HL-60/S4 treated with retinoic acid at 250 ng/mL for 4 days and 3 days (cell line): ENCODE results near the gene SLC1A3.

Source experiments
- in situ Hi-C: fragments of 300-500 bp; cut with MboI; formaldehyde crosslinking; loops from 2 replicates; pipeline ENCODE4 v1.7.0; 2022; ENCODE audit warnings: low sequenced_read_pairs

Gene SLC1A3

DNA sequence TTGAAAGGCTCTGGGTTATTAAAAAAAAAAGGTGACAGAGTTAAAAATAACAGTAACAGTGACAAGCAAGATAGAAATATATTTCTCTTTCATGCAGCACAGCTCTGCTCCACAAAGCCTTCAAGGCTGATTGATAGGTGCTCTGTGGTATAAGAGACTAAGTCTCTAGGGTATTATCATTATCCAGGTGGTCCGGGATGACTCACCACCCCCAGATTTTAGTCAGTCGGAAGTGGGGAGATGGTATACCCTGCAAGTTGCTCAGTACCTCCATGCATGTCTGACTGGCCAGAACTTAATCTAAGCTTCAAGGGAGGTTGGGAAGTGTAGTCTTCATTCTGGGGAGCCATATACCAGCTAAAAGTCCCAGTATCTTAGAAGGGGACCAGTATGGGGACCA, 76.1 kb downstream of the SLC1A3 start:
- in situ Hi-C loops: no loop called here

DNA sequence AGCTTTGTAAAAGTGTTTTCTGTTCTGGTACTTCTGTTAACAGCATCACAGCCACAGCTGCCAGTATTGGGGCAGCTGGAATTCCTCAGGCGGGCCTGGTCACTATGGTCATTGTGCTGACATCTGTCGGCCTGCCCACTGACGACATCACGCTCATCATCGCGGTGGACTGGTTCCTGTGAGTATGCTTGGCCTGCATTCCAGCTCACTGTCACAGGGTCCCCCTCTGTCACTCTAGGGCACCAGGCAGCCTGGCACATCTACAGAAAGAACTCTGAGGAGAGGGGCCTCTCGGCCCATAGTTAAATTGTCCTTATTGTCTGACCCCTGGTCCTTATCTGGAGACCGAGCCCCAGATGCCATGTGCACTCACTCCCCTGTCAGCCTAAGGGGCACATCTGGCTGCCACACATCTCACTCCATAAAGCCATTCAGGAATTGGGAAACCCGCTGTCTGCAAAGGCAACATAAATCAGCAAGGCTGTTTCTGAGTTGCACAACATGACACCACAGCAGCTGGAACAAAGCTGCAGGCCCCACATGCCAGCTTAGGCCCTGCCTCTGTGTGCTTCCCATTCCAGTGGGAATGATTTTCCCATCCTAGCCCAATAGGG, 77.5 kb downstream of the SLC1A3 start:
- in situ Hi-C loops: no loop called here

DNA sequence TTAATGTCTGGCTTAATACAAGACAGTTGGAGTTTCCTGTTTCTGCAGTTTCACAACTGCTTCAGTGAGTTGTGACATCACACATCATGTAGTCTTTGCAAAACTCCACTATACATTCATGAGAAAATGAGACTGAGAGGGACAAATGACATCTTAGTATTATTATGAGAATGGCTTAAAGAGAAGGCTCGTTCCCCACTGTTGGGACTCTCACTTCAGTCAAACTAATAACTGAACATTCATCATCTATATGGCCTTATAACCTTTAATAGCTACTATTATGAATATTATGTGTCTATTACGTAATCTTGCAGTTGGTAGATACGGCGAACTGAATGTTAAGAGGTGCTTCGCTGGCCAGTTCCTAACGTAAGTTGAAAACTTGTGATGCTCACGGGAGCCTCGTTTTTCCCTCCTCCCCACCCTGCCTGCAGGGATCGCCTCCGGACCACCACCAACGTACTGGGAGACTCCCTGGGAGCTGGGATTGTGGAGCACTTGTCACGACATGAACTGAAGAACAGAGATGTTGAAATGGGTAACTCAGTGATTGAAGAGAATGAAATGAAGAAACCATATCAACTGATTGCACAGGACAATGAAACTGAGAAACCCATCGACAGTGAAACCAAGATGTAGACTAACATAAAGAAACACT, 79.4 kb downstream of the SLC1A3 start:
- in situ Hi-C loops: no loop called here

DNA sequence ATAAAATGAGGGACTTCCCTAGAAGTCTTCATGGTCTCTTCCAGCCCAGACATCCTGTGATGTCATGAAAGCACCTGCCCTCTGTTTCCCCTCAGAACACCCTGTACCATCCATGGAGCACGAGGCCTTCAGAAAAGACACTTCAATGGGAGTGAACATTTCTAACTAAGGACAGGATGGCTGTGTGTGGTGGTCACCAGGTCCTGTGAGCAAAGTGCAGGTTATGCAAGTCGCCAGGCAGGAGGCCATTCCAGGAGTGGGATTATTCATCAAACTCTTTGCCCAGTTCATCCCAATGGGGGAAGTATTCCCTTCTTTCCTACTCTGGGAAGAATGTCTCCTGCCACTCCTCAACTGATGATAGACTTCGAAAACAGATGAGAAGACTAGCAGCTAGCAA, 80.5 kb downstream of the SLC1A3 start:
- in situ Hi-C loops: no loop called here

DNA sequence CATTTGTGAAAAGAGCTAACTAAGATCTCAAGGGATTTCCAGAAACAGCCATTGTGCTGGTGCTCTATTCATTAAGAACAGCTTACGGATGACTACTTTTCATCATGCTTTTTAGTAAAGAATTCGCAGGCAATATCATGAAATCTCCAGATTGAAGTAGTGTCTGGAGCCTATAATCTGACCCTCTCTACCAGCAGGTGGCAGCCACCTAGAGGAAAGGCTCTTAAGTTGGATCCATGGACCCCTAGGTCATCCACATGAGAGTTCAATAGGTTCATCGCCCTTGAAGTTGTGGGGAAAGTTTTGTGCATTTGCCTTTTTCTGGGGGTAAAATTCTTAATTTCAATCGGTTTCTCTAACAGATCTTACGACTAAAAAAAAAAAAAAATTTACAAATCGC, 82.3 kb downstream of the SLC1A3 start:
- in situ Hi-C loops: no loop called here

DNA sequence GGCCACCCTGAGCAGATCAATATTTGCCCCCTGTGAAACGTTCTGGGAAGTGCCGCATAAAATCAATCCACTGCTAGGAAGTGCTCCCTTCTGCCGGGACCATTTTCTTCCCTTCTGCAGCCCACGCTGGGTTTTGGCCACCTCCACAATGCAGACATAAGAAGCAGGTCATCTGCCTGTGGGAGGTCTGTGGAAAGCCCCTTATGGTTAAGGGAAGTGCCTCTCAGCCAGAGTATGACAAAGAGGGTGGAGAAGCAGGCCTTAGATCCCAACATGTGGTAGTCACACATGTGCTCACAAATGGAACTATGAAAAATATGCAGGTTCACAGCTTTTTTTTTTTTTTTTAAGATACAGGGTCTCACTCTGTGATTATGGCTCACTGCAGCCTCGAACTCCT, 82.8 kb downstream of the SLC1A3 start:
- in situ Hi-C loops: no loop called here

DNA sequence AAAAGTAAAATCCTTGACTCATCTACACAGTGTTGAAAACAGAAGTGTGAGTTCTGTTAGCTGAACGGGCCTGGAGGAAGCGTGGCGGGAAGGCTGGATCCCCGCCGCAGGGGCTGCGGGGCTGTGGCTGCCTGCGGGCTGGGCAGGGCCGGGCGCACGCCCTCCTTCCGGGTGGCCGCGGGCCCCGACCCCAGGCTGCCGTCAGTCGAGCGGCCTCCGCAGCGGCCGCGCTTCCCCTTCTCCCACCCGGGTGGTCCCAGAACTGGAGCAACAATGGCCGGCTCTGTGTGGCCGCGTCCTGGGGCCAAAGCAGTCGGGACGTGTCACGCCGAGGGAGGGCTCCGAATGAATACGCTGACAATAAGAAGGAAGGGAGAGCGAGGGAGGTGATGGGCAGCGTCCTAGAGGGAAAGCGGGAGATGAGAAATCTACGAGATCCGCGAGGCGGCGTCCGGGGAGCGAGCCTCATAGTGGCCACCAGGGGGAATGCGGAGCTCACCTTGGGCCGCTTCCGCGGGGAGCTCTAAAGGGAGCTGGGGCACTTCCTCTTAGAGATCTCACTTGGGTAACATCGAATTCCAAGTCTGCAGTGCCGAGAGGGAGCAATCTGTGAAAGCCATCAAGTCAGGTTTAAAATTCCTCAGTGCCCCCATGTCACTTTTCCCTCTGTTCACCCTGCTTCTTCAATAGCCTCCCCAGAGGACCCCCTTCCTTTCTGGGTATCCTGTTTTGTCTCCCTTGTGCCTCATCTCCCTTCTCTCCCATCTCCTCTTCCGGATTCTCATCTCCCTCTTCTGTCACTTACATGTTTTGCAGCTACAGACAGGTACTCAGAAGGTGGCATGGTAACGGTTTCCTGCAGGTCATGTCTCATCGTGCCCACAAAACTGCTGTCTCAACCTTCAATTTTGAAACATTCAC, 83.9 kb downstream of the SLC1A3 start:
- in situ Hi-C loops: loop anchor here (10.0 kb wide), 1 partner anchor 286 kb away; no protein-coding TSS in a partner anchor

DNA sequence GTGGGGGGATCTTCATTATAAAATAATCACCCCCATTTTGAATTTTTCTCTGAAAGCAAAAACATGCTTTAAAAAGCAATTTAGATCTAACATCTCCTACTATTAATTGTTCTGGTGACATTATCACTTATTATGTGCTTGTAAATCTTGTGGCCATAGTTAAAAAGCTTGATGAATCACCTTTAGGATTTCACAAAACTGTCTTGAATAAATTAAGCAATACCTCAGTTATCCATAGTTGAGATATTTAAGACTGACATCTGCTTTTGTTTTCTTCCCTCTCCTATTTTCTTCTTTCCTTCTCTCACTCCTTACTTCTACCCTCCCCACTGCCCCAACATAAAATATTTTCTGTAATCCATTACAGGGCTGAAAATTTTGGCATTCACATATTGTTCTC, 84.8 kb downstream of the SLC1A3 start:
- in situ Hi-C loops: loop anchor here (10.0 kb wide), 1 partner anchor 286 kb away; no protein-coding TSS in a partner anchor

DNA sequence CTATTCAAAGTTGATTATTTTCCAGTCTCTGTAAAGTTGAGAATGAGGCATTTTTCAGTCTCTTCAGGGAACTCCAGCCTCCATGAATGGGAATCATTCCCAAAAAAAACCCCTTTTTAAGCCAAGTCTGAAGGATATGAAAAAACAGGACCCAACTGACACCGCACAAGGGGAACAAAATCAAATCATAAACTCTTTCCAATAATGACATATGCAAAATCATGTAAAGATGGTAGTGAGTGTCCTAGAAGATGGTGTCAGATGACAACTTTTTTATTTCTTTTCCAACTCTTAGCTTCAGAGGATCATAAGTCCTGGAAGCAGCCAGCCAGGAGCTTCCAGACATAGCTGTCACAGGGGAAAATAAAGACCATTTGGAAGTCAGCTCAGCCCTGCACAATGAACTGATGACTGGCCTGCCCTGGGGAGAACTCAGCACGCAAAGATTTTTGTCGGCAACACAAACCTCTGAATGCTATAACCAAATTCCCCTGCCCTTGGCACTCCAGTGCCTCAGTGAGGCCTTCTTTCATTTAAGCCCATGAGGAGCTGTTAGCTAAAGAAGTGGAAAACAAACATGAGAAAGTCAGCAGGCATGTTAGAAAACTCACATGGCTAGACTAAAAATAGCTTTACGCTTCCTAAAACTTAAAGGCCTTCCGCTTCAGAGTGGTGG, 85.4 kb downstream of the SLC1A3 start:
- in situ Hi-C loops: loop anchor here (10.0 kb wide), 1 partner anchor 287 kb away; no protein-coding TSS in a partner anchor

DNA sequence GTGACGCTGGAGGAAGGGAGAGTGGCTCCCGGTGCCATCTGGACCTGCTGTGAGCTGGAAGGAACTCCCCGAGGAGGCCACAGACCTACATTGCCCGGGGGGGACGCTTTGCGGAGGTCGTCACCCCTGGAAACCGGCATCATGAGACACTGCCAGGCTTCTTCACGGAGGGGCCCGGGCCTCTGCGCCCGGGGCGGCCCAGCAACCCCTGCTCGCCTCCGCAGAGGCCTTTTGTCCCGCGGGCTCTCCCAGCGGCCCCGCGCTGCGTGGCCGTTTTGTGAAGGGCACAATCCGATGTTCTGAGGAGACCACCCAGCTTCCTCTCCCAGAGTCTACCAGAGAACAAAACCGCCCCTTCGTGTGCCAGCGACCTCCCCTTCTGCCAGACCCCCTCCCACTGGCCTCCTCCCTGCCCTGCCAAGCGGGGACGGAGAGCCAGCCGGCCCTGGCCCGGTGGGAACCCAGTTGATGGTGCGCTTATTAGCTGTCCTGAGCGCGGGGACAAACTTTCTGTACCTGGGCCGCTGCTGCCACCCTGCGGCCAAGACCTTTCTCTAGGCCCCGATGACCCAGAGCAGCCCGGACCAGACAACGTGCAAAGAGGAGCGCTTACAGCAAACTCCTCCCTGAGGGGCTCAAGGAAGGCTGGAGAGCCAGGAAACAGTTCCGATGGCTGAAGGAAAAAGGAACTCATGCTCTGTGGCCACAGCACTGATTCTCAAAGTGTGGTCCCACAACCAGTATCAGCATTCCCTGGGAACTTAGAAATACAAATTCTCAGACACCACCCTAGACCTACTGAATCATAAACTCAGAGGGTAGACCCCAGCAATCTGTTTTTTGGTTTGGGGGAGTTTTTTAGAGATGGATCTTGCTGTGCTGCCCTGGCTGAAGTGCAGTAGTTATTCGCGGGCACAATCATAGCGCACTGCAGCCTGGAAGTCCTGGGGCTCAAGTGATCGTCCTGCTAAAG, 86.7 kb downstream of the SLC1A3 start:
- in situ Hi-C loops: loop anchor here (10.0 kb wide), 1 partner anchor 288 kb away; no protein-coding TSS in a partner anchor

DNA sequence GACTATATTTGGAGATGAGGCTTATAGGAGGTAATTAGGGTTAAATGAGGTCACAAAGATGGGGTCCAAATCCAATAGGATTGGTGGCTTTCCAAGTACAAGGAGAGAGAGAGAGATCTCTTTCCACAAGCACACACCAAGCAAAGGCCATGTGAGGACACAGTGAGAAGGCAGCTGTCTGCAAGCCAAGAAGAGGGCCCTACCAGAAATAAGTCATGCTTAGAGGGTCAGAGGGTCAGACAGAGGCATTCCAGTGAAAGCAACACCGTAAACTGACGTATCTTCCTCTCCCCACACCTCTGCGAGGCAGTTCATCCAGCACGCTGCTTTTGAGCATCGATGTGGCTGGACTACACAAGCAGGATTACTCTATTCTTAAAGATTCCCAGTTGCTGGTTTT, 87.9 kb downstream of the SLC1A3 start:
- in situ Hi-C loops: loop anchor here (10.0 kb wide), 1 partner anchor 290 kb away; no protein-coding TSS in a partner anchor

DNA sequence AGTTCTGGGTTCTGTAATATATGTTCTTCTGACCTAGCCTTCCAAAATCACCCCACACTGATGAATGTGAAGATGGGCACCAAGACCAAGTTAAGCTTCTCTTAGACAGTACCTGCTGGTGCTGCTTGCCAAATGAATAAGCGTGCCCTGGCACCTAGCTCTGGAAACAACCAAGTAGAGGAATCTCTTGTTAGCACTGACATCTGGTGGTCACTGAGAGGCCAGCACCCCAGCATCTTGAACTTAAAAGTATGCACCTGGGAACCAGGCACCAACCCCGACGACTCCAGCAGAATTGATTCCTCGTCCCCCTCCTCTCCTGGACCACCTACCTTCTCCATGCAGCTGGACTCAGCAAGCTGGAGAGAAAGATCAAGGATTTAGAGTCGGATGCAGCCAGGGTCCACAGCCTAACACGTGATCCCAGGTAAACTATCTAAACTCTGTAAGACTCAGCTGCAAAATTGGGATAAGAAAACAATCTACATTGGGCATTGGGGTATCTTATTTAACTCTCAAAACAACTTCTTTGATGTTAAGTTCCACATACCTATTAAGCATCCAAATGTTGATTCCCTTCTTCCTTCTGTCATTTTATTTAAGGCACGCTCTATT, 89.8 kb downstream of the SLC1A3 start:
- in situ Hi-C loops: loop anchor here (10.0 kb wide), 1 partner anchor 291 kb away; no protein-coding TSS in a partner anchor

DNA sequence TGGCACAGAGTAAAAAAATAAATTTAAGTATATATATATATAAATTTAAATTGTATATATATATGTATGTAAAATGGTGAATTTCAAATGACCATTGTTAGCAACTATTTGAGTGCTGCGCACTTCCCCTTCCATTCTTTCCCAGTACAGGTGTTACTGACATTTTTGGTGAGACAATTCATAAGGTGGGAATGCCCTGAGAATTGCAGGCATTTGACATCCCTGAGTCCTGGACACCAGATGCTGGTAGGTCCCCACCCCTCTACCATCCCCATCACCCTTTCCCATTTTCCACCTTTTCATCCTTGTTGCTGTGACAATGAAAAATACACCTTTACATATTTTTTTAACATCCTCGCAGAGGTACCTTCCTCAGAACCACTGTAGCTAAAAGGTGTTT, 91.6 kb downstream of the SLC1A3 start:
- in situ Hi-C loops: loop anchor here (10.0 kb wide), 1 partner anchor 293 kb away; no protein-coding TSS in a partner anchor

DNA sequence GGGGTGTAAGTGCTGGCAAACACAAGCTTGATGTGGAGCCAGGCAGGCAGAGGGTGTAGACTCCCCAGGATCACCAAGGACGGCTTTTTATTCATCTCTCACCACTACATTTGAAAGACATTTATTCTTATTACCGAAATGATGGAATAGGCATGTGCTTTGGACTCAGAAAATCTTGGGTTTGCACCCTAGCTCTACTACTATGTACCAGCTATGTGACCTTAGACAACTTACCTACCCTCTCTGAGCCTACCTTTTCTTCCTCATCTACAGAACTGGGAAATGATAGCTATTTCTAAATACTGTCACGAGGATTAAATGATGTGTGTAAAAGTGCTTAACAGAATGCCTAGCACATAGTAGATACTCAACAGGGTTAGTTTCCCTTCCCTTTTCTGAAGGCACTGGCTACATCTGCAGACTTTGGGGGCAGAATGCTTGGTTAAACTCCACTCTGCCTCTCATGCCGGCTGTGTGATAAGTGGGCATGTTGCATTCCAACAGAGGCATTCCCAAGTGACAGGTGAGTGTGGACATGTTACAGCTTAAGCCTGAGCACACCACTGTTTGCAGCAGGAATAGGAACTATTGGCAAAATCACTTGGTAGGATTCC, 94.8 kb downstream of the SLC1A3 start:
- in situ Hi-C loops: no loop called here

DNA sequence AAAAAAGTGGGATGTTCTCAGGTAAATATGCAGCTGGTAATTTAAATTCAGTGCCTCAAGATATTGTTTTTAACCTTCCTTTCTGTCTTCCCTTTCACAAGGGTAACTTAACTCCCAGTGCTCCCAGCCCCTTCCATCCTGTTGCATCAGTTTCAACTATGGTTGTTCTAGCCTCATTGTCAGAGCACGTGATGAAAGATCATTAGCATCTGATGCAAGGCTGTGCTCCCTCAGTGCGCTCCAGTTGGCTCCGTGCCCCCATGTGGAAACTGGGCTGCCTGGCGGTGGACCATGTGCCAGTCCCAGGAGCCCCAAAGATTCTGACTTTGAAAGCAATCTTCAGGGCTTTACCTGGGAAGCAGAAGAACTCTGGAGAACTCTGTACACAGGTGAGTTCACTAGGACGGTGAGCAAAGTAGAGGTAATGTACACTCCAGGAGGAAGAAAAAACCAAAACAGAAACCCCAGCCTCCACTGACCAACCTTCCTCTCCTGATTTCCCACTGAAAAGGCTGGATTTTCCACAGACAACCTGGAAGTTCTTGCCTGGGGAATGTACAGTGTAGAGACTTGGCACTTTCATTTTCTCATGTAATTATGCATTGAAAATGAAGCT, 96.9 kb downstream of the SLC1A3 start:
- in situ Hi-C loops: no loop called here

DNA sequence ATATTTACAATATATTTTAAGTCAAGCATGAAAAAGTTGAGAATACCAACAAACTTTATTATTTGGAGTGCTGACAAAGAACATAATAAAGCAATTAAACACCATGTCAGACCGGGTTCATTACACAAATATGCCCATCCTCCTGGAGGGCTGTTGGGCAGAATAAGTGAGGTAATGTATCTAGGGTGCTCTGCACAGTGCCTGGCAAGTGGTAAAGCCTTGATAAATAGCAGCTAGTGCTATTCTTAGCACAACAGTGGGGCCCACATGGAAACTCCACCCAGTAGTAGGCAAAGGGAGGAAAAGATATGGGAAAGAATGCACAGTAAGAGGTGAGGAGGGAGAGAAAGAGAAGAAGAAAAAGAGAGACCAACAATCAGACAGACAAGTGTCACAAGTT, 97.7 kb downstream of the SLC1A3 start:
- in situ Hi-C loops: no loop called here

DNA sequence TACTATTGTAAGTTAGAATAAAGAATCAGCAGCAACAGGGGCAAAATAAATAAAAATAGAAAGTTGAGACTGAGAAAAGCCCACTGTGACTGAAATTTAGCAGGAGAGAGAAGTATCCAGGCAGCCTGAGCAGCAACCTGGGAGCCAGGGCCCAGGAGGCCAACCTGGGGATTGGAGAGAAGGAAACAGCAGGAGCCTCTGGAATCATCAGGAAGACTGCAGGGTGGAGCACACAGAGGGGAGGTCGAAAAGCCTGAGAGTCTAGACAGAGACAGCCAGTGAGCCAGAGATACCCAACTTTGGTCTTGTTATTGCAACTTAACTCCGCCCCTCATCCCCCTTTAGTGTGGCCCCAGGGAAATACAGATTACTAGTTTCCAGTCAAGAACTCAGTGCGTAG, 98.6 kb downstream of the SLC1A3 start:
- in situ Hi-C loops: no loop called here

DNA sequence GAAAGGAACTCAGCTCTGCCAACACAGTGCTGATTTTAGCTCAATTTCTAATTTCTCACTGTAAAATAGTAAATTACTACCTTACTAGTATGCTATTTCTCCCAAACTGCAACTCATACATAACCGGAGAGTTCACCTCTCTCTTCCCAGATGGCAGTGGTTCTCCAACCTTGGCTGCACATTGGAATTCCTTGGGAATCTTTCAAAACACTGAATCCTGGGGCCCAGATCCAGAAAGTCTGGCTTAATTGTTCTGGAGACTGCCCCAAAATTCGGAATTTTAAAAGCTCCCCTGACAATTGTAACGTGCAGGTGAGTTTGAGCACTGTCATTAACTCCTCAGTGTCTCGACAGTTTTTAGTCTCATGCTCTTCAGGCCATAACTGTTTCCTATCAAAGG, 100.3 kb downstream of the SLC1A3 start:
- in situ Hi-C loops: no loop called here
